ENCODE data around the gene GRIA4.
"Not testable (repeated sequence)": the region's sequence is repeated elsewhere in the genome, so short reads cannot be mapped to it uniquely, and the experiment has no call there.

The GRIA4 gene

DNA sequence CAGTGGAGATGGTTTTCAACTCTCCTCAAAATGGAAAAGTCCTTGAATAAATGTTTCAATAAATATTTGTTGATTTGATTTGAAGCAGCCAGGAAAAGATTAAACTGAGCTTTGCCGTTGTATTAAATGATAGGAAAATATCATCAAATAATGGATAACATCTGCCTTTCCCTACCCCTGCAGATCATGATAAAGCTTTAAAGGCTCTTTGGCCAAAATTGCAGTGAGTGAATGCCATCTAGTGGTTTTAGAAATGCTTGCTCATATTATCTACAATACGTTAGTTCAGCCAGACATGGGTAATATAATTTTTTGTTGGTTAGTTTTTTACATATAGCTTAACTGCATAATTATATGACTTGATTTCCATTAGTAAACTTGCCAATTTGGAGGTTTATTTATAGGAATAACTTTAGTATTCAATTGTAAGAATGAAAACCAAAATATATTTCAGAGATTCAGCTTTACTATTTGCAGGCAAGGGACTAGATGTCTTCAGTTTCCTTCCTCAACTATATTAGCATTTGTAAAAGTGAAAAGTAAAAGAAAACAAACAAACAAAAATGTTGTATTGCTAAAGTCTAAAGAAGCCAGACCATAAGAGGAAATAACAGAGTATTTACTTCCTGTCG, 253.0 kb downstream of the GRIA4 start:
- DNase-seq (ENCODE audit: low read depth): peak; percentile 30

DNA sequence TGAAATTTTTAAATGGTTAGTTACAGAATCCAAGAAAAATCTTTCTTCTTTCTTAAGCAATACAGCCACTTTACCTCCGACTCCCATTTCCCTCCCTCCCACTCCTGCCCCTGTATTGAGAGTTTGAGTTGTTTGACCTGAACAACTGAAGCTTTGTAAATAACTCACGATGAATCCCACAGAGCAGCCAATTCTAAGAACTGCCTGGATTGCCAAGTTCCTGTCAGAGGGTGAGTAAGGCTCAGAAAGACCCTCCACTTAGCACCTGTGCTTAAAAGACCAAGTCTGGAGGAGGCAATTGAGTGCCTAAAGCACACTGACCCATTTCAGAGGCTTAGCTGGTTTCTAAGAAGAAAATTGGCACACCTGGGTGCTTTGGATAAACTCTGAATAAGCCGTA, 253.7 kb downstream of the GRIA4 start:
- DNase-seq (ENCODE audit: low read depth): no peak

DNA sequence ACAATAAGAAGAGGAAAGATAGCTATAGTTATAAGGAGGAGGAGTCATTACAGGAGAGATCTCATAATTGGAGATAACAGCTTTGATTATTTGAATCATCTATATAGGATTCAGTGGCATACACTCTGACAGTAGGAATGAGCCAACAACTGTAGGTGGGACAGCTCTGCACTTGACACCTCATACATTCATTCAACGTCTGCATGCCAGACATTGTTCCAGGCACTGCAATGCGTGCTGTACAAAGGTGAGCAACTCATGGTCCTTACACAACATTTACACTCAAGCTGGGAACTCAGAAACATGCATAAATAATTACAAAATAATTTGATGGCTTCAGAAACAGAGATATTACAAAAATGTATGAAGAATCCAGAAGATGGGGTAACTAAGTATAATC, 257.9 kb downstream of the GRIA4 start:
- no peak for DNase-seq (ENCODE audit: low read depth)

DNA sequence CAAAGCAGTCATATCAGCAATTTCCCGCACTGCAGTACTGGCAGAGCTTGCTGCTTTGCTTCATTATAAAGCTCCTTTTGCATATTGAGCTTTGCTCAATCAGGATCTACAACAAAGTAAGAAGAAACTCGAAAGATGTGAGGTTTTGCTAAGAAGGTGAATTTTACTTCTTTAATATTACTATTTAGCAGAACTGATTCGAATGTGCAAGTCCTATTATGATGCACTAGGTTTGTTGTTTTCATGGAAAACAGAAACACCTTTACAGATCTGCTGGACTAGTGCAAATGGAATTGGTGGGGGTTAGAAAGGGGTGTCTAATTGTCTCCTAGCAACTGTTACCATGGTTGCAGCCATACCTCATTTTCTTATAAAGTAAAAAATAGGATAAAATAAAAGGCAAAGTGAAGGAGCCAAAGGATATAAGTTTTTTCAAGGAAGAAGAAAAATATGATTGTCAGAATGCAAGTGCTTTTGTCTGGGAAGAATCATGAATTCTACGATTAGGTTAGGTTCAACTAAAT, 259.0 kb downstream of the GRIA4 start:
- DNase-seq (ENCODE audit: low read depth): no peak

DNA sequence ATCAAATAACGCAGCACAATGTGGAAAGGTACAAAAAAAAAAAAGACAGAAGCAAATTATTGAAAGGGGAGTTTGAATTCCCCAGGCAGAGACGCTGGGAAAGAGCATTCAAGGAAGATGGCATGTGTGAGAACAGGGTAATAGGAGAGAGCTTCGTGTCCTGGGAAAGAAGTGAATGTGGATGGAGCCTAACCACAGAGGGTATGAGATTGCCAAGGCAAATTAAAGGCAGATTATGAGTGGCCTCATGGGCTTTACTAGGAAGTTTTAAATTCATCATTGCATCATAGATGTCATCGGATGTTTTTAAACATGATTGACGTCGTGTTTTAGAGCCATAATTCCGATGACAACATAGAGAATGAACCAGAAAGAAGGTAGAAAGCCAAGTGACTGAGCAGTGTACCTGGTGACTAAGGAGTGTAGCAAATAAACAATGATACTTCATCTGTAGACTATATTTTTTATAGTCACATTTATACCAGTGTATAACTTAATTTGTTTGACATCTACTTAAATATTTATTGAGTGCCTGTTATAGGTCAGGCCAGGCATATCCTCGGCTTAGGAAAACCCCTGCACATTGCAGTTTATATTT, 260.7 kb downstream of the GRIA4 start:
- DNase-seq (ENCODE audit: low read depth): no peak

DNA sequence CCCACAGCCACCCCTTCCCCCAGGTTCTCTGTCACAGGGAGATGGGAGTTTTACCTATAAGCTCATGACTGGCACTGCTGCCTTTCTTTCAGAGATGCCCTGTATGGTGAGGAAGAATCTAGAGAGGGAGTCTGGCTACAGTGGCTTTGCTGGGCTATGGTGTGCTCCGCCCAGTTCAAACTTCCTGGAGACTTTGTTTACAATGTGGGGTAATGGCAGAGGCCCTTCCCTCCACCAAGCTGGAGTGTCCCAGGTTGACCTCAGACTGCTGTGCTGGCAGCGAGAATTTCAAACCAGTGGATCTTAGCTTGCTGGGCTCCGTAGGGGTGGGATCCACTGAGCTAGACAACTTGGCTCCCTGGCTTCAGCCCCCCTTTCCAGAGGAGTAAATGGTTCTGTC, 268.6 kb downstream of the GRIA4 start:
- no peak for DNase-seq (ENCODE audit: low read depth)

DNA sequence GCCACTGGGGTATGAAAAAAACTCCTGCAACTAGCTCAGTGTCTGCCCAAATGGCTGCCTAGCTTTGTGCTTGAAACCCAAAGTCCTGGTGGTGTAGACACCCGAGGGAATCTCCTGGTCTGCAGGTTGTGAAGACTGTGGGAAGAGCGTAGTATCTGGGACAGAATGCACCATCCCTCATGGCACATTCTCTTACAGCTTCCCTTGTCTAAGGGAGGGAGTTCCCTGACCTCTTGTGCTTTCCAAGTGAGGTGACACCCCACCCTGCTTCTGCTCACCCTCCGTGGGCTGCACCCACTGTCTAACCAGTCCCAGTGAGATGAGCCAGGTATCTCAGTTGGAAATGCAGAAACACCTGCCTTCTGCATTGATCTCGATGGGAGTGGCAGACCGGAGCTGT, 269.1 kb downstream of the GRIA4 start:
- DNase-seq (ENCODE audit: low read depth): not testable (repeated sequence)

DNA sequence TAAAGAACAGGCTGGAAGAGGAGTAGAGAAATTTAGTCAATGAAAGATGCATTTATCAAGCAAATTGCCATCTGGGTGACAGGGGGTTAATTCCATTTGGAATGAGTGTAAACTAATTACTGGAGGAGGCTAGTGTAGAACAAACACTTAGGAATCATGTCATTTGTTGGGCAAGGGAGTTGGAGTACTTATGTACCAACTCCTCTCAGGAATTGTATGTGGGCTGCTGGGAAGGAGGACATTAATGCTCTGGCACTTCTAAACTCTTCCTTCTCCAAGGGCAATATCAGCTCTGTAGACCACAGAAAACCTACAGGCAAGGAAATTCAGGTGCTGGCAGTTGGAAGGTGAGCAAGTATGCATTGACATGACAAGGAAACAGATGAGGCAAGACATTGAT, 271.2 kb downstream of the GRIA4 start:
- no peak for DNase-seq (ENCODE audit: low read depth)

DNA sequence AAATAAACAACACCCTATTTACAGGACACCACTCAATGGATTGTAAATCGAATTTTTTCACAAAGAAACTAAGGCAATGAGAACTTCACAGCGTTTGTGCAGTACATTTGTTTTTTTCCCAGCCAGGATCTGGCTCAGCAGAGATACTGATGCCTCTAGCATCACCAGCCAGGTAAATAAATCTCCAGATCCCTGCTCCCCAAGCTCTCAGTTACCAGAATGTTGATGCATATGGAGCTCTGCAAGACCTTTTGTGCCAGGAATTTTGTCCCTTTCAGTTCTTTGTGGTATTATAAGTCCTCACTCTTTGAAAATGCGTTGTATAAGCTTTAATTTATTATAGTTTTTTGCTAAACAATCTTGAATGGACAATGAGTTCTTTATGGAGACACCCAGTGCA, 274.6 kb downstream of the GRIA4 start:
- no peak for DNase-seq (ENCODE audit: low read depth)

DNA sequence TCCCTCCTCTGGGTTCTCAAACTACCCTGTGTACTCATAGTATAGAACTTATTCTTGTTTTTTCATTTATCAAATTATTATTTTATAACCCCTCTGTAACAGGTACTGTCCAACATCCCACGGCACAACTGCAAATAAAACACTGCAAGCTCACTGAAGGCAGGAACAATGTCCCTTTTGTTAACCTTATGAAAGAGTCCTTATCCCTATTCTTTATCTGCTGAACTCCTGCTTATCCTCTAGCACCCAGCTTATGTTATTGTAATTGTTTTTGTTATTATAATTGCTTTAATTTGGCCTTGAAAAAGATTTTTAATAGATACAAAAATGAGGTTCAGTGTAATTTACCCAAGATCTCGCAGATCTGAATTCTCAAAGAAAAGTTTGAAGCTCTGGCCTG, 281.8 kb downstream of the GRIA4 start:
- DNase-seq (ENCODE audit: low read depth): no peak

DNA sequence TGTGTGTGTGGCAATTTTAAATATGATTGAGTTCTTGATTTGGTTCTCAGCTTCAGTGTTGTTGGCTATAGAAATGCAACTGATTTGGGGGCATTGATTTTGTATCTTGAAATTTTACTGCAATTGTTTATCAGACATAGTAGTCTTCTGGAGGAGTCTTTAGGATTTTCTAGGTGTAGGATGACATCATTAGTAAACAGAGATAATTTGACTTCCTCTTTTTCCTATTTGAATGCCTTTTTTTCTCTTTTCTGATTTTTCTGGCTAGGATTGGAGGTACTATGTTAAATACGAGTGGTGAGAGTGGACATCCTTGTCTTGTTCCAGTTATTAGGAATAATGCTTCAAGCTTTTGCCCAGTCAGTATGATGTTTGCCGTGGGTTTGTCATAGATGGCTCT, 287.3 kb downstream of the GRIA4 start:
- no peak for DNase-seq (ENCODE audit: low read depth)

DNA sequence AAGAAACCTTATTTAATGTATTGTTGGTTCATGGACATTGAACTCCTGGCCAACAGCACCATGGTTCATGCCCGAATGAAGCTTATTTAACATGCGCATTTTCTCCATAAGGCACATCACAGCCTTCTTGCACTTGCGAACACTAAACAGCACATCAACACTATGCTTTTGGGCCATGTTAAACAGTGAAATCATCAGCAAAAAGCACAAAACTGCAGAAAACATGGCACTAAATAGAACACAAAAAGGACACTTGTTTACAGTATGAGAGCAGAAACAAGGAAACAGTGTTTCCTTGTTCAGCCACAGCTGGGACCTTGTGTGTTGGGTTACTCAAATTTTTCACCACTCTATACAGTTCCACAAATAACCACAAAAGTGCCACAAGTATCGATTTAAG, 289.9 kb downstream of the GRIA4 start:
- DNase-seq (ENCODE audit: low read depth): no peak

DNA sequence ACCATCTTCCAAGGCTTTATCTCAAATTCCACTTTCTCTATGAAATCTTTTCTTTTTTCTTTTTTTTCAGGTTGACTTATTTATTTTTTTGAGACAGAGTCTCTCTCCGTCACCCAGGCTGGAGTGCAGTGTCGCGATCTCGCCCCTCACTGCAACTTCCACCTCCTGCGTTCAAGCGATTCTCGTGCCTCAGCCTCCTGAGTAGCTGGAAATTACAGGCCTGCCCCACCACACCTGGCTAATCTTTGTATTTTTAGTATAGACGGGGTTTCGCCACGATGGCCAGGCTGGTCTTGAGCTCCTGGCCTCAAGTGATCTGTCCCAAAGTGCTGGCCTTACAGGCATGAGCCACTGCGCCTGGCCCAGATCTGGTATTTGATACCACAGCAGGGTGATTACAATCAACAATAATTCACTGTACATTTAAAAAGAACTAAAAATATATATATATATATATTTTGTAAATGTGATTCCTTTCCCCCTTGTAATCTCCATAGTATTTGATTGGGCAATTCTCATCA, 290.7 kb downstream of the GRIA4 start:
- no peak for DNase-seq (ENCODE audit: low read depth)

DNA sequence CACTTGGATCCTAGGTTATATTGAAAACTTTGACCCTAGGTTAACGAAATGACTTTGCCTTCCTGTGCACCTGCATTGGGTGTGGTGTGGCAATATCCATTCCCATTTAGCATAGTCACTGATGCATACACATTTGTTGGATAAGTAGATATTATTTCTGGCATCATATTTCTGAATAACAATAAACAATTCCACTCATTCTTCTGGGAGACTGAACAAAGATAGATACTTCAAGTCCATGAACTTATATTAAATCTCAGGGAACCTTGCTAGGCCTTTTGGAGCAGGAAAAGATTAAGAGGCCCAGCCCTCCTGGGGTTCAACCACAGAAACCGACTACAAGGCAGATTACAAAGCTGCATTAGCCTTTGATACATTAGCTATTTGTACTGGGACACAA, 293.2 kb downstream of the GRIA4 start:
- DNase-seq (ENCODE audit: low read depth): peak; percentile 28

DNA sequence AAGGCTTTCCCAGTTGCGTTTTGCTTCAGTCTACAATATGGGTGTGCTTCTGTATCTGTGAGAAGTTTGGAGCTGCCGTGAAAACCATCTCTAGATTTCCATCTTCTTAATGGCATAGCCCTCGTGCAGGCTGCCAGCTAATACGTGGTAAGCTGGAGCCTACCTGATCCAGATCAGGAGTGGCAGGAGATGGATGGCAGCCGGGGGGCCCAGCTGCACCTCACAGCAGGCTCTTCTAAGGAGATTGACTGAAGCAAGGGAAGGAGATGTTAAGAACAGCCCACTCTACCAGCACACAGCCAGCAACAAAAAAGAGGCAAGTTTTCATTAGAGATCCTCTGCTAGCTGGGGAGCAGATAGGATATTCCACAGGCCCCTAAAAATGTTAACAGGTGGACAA, 296.6 kb downstream of the GRIA4 start:
- DNase-seq (ENCODE audit: low read depth): no peak

DNA sequence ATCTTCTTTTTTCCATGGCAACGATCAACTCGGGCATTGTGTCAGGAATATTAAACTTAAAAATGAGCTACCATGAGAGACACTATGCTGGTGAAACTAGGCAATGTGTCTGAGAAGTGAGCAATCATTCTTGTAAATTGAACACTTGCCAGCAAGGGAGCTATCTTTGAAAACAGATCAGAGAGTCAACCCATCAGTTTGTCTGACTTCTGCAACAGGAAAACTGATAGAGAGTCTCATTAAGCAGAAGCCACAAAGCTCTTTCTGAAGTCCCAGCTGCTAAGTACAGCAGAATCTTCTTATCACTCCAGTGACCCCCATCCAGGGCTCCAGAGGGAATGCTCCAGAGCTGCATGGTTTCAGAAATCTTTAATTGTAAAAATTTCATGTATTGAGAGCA, 297.4 kb downstream of the GRIA4 start:
- no peak for DNase-seq (ENCODE audit: low read depth)

DNA sequence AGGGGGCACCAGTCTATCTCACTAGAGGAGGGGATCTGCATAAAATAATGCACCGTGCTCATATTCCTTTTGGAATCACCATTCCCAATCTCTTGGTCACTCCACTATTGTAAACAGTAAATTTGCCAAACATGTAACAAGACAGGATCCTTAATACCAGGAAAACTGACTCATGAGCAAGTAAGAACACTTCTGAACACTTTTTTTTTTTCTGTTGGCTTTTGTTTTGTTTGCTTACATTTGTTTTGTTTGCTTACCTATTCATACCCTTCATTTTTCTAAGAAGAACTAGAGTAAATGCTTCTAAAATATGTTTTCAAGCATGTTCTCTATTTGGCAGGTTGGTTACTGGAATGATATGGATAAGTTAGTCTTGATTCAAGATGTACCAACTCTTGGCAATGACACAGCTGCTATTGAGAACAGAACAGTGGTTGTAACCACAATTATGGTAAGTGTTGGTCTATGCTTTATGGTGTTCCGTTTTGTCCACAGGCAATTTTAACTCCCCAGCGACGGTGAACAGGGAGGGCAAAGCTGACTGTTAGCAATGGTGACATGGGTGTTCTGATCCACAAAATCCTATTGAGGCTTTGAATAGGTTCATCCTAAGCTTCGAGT, 300.3 kb downstream of the GRIA4 start:
- peak; percentile 22 for DNase-seq (ENCODE audit: low read depth)

DNA sequence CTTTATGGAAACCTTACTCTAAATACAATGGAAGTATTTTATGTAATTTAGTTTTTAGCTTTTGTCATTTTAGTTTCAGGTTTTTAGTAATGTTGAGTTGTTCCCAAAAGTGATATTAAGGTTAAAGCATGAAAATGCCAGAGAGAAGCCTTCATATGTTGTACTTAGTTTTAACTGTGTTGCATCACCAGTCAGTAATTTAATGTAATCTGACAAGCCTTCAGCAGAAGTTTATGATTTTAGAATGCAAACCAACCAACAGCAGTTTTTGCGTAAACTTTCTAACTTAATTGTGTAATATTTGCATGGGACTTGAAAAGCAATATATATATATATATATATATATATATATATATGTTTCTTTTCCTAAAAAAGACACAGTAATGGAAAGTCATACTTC, 301.6 kb downstream of the GRIA4 start:
- no peak for DNase-seq (ENCODE audit: low read depth)

DNA sequence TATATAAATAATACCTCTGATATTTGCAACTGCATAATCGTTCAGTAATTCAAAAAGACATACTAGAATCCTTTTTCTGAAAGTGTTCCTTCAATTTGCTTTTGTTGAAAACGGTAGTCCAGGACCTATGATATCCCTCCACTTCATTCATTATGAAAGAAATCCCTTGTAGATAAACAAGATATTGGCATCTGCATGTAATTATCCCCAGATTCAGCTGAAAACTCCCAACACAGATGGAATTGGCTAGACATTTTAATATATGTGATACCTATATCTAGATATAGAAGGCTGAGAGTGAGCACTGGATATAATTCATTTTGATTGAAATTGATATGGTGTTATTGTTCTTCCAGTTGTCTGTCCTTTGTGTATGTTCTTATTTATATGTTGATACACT, 302.8 kb downstream of the GRIA4 start:
- DNase-seq (ENCODE audit: low read depth): no peak

DNA sequence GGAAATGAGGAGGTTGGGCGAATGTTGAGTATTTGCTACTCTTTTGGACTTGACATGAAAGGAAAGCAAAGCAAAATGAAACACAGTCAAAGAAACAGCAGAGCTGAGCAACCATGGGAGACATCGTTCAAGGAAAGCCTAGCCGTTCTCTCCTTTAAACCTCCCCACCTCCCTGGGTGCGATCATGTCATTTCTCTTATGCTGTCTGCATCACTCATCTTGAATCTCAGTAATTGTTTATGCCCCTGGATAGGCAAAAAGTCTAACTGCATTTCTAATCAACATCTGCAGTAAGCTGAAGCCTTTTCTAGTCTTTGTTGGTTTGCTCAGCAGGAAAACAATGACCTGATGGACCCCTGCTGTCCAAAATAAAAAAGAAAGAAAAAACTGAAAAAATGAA, 305.1 kb downstream of the GRIA4 start:
- no peak for DNase-seq (ENCODE audit: low read depth)

DNA sequence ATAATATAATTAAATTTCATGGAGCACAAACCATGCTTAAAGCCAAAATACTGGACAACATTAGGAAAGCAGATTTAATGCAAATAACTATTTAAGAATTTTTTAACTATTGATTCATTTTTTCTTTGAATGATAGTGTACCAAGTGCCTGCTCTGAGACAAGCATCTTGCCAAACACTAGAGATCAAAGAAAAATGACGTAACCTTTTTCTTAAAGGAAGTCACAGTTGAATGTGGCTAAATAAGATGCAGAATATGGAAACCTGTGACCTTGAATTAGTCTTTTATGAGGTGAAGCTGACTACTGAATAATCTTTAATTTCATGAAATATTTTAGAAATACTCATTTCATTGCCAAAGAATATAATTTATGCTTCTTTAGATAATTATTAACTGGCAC, 308.2 kb downstream of the GRIA4 start:
- DNase-seq (ENCODE audit: low read depth): no peak

DNA sequence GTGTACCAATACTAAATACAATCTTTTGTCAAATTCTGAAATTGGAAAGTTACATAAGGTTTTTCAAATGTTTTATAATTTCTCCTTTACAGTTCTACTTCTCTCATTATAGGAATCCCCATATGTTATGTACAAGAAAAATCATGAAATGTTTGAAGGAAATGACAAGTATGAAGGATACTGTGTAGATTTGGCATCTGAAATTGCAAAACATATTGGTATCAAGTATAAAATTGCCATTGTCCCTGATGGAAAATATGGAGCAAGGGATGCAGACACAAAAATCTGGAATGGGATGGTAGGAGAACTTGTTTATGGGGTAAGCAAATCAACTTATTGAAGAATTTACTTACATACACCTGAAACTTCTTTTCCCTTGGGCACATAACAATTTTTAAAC, 308.7 kb downstream of the GRIA4 start:
- DNase-seq (ENCODE audit: low read depth): no peak

DNA sequence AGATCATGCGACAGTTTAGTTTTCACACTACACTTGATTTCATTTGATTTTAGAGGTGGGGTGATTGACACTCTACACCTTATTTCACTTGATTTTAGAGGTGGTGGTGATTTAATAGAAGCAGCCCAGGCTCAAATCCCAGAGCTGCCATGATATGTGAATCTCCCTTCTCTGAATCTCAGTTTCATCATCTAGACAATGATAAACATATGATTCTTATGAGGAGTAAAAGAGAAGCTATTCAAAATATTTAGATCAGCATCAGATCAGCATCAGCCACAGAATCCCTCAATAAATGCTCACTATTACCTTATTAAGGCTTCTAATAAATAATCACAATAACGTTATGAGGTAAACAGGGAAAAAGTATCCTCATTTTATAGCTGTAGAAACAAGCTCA, 313.4 kb downstream of the GRIA4 start:
- DNase-seq (ENCODE audit: low read depth): no peak

DNA sequence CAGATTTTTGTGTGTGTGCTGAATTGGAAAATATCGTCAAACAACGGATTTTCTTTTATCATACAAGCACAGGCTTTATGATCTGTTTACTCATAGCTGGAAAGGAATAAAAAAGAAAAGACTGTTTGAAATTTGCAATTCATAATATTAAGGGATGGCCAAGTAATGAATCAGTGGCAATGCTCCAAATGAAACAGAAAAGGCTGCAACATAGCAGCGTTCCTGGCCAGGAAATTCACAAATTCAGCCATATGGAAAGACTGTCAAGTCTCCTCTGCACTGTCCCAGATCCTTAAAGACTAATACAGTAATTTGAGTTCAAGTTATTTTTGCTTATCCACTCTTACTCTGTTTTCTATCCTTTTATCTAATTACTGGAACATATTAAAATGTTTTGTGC, 313.9 kb downstream of the GRIA4 start:
- DNase-seq (ENCODE audit: low read depth): no peak
